Left cardiac atrium (tissue), 4 donors: ENCODE results near the gene RSPH1. TPM values are rescaled to one million over a fixed set of nuclear protein-coding genes. Genes with fewer than 3 reads are reported as not detected.
A peak's percentile ranks its signal among the peaks of the same experiment; 100 is the strongest.
"Not testable (repeated sequence)": the region's sequence is repeated elsewhere in the genome, so short reads cannot be mapped to it uniquely, and the experiment has no call there.

Source experiments
- ATAC-seq, 2 donors: fragments of 200-7000 bp; cut with Tn5 transposase; one replicate each; pipeline ENCODE4 v1.9.1; 2020; ENCODE audit warnings: mild to moderate bottlenecking in 2 of 2, moderate library complexity in 2 of 2
- DNase-seq: peaks from one replicate; pipeline ENCODE4 v3.0.0-alpha.2; 2020
- intact Hi-C, 2 donors: fragments of 100-400 bp; cut with DNase I; formaldehyde crosslinking; loops; one replicate each; pipeline versions ENCODE4 v1.14.1 to v1.15.1; 2022 to 2023
- total RNA-seq, 2 donors: library from RNA; stranded (reverse); fragmentation: NEBNext Ultra II Directional; extraction: Animal tissue kit (Norgen Biotek cat#: 25700); gene quantifications; one replicate each; pipeline ENCODE4 v1.2.1, GENCODE V29; 2021
- donor health status: DM: no; HTN: yes; CAD: no.
- donor health status: DM: no; HTN: yes; CAD: no; lungs with severe emphysema.
- donor health status: DM: yes; HTN: yes; CAD: no.
- donor health status: Dilated cardiomyopathy.

The RSPH1 gene
- total RNA-seq, 2 donors from 2014 or later = not detected

DNA sequence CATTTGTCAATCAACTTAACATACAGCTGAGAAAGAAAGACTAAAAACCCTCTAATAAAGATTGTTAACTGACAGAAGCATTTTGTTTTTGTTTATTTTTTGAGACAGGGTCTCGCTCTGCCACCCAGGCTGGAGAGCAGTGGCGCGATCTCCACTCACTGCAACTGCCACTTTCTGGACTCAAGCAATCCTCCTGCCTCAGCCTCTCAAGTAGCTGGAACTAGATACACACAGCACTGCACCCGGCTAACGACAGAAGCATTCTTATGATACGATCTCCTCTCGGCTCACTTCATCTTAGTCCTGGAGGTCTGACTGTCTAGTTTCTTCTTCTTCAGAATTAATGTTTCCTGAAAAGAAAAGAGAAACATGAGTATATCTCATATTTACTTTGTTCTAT is 23.5 kb downstream of the RSPH1 start:
- no peak for ATAC-seq
- DNase-seq = no peak
- intact Hi-C loops = no loop called here

DNA sequence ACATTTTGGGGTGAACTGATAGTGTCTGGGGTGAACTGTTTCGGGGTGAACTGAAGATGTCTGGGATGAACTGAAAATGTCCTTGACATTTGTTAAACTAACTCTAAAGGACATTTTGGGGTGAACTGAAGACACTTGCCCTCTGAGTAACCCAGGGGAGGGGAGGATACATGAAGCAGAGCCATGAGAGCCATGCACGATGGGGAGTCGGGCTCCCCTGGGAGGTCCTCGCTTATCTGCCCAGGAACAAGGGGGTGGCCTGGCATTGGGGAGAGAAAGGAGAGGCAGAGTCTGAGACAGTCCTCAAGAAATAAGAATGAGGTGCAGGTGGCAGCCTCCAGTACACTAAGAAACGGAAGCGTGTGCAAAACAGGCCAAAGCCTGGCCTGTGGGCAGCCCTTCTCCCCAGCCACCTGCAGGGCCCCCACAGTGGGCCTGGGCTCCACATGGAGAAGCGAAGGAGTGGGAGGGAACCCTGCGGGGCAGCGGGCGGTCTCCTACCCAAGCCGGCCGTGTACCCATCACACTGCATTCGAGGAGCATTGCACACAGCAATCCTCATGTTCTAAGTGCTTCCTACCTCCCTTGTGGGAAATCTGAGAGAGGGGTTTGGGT is 24.2 kb downstream of the RSPH1 start:
- no peak for ATAC-seq
- no peak for DNase-seq
- intact Hi-C loops = no loop called here

DNA sequence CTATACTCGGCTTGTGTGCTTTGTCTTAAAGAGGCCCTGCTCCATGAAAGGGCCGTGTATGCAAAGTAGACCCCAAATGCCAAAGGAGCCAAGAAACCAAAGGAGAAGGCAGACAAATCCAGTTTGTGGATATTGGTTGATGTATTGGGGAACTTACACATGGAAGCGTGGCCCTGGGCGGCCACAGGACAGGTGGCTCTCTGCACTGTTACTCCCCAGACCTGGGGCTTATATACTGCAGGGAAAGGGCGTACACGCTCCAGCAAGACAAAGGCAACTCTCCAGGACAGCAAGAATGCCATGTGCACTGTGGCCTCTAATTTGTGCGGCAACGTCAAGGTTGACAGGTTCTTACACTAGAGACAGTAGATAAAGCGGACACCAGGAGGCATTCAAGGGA is 24.8 kb downstream of the RSPH1 start:
- intact Hi-C loops = no loop called here
- no peak for ATAC-seq
- DNase-seq = no peak

DNA sequence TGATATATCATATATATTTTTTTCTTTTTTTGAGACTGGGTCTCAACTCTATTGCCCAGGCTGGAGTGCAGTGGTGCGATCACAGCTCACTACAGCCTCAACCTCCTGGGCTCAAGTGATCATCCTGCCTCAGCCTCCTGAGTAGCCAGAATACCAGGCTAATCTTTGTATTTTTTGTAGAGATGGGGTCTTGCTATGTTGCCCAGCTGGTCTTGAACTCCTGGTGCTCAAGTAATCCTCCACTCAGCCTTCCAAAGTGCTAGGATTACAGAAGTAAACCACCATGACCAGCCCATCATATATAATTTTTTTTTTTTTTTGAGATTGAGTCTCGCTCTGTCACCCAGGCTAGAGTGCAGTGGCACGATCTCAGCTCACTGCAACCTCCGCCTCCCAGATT is 26.3 kb downstream of the RSPH1 start:
- DNase-seq, ATAC-seq, intact Hi-C loops: not testable (repeated sequence)

DNA sequence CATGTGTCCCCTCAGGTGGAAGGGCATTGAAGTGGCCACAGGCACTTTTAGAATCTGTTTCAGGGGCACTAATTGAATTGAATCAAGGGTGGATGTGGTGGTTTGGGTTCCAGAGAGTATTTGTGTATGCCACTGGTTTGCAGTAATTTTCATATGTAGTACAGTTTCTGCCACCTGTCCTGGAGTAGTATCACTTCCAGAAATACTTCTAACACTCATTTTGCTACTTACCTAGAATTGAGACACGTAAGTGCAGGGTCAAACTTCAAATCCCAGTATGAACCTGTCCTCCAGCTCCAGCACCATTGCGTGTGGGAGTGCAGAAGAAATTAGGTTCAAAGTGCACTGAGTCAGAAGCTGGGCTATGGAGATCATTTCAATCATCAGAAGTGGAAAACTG is 26.8 kb downstream of the RSPH1 start:
- intact Hi-C loops = no loop called here
- DNase-seq (no peak), ATAC-seq (no peak)

DNA sequence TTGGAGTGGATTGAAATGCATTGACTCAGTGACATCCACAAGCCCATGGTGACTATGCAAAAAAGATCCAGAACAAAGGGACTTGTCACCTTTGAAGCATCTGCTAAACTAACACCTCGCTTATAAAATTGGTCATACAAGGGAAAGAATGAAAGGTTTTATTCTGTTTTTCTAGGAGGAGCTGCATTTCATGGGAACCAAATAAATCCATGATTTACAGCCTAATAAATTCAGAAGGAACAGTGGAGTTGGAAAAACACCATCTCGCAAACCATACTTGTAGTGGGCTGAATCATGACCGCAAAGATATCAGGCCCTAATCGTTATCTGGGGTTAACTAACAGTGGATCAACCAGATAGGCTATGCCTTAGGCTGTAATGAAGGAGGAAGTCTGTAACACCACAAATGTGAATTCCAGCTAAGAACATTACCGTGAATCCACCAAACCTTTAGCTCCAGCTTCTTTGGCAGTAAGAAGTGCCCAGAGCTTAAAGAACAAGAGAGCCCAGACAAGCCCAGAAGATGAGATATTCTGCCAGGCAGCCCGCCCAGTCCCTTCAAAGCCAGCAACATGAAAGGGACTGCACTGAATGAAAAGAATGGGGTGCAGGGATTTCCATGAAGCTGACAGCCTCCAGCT is 27.4 kb downstream of the RSPH1 start:
- ATAC-seq (no peak), DNase-seq (no peak)
- intact Hi-C loops = no loop called here

DNA sequence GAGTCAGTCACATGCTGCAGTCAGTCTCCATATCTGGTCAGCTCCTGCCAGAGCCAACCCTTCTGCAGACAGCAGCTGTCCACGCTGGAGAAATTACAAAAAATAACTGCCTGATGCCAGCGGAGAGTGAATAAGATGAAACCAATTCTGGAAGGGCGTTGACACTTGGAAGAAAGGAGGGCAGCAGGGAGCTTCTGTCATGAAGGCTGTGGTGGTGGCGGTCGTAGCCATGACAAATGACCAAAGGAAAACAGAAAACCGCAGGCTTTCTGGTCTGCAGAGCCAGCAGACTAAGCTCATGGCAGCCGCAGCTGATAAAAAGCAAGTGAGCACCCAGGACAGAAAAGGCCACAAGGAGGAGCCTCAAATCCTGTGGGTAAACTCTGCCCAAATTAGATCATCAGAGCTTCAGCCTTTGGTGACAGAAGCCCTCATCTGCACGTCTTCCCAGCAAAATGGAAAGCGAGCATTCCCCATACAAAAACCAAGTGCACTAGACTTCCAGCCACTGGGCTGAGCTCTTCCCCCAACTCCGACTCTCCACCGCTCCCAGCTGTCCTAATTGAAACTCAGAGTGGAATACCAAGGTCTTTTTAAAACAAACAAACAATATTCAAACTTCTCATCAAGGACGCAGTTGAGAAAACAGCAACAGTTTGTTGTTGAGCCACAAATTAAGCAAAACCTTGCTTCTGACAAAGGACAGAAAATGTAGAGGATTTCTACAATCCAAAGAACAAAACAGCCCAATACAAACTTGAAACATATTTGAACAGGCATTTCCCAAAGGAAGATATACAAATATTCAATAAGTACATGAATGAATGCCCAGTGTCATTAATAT is 28.7 kb downstream of the RSPH1 start:
- ATAC-seq = peak; percentile 67 to 69
- intact Hi-C loops = no loop called here
- no peak for DNase-seq

DNA sequence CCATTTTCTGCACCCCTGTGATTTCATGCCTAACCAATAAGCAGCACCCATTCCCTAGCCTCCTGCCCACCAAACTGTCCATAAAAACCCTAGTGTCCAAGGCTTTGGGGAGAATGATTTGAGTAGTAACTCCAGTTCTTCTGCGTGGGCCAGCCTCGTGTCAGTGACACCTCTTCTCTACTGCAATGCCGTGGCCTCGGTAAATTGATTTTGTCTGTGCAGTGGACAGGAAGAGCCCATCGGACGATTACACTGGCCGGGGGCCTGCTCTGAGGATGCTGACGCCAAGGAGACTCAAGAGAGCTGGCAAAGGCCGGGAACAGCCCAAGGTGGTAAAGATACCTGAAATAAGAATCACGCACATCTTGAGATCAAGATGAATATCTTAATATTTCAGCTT is 29.3 kb downstream of the RSPH1 start:
- no peak for ATAC-seq

DNA sequence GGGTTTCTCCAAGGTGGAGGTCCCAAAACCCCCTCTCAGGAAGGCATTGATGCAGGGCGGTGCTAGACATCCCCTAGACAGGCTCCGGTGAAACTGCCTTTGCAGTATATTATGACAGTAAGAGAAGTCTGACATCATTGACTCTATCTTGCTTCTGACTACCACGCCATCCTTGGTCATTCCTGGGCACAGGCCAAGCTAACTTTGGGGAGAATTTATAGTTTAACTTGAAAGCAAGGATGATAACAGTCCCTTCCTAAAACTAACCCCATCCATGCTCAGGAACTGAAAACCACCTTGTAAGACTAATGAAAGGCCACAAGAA is 30.3 kb downstream of the RSPH1 start:
- no peak for ATAC-seq
- intact Hi-C loops = no loop called here
- DNase-seq = no peak

More for the DNA sequence above, 29.3 kb downstream of the RSPH1 start:
- intact Hi-C loops = no loop called here
- DNase-seq = no peak

DNA sequence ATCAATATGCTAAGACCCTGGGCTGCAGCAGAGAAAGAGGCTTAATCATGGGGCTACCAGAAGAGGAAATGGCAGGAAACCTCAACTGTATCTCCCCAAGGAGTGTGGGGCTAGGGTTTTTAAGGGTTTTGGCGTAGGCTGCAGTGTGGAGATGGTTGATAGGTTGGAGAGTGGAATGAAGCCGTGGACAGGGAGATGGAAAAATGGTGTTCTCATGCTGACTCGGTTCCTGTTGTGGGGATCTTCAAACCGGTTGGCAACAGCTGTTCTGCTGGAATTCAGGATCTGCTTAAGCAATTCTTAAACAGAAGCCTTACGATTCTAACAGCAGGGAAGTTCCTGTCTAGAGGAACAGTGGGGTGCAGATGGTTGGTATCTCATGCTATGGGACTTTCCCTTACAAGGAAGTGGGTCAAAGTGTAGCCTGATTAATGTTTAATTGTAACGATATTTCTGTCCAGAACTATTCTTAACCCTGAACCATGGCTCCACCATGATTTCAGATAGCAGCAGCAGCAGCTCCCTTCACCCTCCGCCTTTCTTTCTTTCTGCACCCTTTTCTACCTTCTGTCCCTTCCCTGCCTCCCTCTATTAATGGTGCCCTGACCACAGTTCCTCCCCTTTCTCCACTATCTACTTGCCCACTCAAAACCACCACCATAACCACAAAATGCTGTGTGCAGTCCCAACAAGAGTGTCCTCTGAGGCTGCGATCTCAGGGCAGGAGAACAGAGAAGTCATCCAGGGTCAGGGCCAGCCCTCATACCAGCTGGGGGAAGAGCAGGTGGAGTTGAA is 30.8 kb downstream of the RSPH1 start:
- no peak for DNase-seq
- intact Hi-C loops = no loop called here
- no peak for ATAC-seq

DNA sequence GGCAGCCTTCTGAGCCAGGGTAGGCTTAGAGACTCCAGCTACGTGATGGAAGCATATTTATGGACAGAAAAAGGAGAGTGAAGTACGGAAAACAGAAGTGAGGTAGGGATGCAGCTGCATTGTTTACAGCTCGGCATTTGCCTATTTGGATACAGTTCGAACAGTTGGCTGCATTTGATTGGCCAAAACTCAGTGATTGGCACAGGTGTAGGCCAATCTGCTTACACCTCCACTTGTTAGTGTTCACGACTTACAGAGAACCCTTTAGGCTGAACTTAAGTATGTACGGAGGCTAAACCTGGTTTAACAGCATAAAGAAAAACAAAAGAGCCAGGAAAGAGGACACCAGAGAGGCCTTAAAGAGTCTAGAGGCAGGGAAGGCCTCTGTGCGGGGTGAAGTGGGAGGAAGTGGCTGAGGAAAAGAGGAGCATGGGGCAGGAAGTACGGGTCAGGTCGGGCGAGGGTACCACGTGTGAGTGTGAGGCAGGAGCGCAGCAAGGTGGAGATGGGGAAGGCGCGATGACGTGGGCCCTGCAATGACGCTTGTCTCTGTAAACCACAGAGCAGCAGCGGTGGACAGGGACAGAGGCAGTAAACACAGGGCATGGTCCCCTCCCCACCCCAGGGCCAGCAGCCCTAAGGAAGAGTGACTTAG is 32.0 kb downstream of the RSPH1 start:
- DNase-seq (no peak), ATAC-seq (peak; percentile 17 to 42)
- intact Hi-C loops = no loop called here

DNA sequence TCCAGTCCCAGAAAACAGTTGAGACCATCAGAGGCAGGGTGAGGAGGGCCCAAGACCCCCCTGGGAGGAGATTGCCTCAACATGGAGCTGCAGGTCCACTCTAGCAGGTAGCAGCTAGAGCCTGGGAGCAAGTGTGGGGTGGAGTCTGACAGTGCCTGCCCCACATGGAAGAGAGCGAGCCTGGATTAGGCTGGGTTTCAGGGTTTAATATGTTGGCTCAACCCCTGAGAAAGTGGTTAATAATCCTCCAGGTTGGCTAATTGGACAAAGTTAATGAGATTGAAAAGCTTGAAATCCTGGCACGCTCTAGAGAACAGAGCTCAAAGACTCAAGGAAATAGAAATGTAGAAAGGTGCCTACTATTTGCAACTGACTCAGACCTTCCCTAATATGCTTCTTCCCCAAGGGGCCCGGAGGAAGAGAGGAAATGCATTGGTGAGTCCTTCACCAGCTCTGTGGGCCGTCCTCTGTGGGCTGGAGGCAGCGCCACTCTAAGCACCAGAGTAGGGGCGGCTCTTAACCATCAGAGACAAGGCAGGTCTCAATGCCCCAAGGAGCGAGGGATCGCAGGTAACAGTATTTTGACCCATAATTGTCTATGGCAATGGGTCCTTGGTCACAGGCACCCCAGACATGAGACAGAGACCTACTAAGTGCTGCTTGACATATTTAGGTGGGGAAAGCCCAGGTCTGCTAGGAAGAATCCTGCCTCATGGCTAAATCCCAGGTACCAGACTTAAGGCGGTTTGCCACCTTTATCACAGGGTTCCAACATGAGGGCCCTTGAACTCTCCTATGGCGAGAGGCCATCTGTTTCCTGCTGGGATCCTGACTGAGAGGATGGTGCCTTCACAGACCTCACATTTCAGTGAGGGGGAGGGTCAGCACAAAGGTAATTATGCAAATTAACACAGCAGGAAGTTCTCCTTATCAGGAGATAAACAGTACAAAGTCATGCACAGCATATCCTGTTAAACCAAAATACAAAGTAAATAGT is 33.8 kb downstream of the RSPH1 start:
- no peak for ATAC-seq
- DNase-seq = no peak

DNA sequence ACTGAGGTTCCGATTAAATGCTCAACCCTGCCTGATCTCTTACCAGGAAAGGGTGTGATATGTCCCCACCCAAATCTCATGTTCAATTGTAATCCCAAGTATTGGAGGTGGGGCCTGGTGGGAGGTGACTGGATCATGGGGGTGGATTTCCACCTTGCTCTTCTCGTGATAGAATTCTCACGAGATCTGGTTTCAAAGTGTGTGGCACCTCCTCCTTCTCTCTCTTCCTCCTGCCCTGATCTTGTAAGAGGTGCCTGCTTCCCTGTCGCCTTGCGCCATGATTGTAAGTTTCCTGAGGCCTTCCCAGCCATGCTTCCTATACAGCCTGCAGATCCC is 34.9 kb downstream of the RSPH1 start:
- DNase-seq (no peak), ATAC-seq (no peak)
- intact Hi-C loops = no loop called here

More for the DNA sequence above, 33.8 kb downstream of the RSPH1 start:
- intact Hi-C loops = no loop called here

DNA sequence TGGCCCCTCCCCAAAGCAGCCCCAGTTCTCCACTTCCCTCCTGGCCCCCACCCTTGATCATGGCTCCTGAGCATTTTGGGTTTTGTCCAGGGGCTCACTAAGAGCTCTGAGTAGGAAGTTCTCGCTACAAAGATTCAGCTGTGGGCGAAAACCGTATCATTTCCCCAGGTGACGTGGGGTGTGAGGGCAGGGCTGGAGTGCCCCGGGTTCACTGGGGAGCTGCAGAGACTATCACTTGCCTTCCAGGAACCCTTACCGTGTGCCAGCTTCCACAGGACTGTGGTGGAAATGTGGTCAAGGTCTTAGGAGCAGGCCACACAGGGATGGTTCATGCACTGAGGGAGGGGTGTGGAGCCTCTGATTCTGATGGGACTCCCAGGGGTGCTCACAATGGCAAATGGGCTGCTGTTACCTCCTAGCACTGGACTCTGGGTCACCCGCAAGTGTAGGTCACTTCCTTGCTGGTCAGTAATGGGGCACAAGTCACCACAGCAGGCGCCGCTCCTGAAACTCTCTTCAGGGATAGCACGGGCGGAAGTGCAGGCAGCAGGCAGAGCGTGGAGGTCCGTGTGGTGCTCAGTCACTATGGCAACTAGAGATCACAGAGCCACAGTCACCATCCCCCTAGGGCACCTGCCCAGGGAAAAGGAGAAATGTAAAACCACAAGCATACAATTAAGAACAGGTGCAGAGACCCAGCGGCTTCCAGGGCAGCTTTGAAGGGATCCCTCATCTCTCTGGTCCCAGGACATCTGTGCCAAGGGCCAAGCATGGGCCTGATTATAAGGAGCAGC is 35.4 kb downstream of the RSPH1 start:
- ATAC-seq = no peak
- intact Hi-C loops = no loop called here
- no peak for DNase-seq

DNA sequence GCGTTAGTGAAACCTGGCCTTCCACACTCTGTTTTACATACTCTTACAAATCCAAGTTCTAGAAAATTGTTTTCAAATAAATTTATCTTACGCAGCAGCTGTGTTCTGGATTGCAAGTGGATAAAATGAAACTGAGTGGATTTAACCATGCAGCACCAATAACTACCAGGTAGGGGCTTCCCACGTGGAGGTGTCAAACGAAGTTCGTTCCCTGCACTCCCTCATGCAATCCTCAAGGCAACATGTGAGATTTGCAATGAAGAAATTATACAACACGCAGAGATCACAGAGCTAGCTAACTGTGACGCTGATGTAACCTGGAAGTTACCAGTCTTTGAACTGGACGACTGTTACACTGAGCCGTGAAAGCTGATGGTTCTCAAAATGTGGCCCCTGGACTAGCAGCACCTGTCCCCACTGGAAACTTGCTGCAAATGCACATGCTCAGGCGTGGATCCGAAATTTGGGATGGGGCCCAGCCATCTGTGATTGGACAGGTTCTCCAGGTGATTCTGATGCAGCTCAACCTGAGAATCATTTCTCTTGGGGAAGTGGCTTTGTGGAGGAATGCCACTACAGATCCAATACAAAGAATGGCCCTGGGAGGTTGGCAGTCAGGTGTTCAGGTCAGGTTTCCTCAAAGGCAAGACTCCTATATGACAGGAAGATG is 36.3 kb downstream of the RSPH1 start:
- intact Hi-C loops = no loop called here
- no peak for ATAC-seq

DNA sequence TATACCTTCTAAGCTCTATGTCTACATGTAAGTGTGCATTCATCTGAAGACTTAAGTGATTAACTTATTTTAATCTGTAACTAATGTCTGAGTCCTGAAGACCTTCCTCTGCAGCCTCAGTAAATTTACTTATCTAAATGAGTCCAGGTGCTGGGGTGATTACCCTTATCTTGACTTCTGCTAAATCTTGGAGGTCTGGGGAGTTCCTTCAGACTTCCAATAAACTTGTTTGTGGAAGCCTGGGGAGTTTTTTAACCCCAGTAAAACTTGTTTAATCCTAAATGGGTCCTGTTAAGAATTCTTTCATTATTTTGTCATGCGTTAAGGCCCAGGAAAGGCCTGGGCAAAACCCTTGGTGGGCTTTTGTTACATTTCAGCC is 37.0 kb downstream of the RSPH1 start:
- ATAC-seq (no peak), DNase-seq (no peak)
- intact Hi-C loops = no loop called here

More for the DNA sequence above, 36.3 kb downstream of the RSPH1 start:
- DNase-seq = no peak

DNA sequence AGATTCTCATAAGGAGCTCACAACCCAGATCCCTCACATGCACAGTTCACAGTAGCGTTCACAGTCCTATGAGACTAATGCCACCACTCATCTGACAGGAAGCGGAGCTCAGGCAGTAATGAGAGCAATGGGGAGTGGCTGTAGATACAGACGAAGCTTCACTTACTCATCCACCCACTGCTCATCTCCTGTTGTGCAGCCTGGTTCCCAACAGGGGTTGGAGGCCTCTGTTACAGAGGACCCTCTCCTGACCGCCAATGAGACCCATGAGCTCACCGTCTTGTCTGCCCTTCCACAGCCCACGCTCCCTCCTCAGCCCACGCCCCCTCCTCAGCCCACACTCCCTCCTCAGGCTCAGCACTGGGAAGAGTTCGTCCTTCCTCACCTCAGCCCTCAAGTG is 39.6 kb downstream of the RSPH1 start:
- DNase-seq (no peak), ATAC-seq (no peak)
- intact Hi-C loops = no loop called here
